NCI-H345 treated with DMSO at 0.1 percent for 48 hours (cell line): ENCODE measurements around the gene EXTL1.

ENCODE experiments used
- DNase-seq: peaks from one replicate; lab custom pipeline; 2025; ENCODE audit not compliant: unreplicated experiment; lab: John Stamatoyannopoulos, UW

Gene EXTL1

DNA sequence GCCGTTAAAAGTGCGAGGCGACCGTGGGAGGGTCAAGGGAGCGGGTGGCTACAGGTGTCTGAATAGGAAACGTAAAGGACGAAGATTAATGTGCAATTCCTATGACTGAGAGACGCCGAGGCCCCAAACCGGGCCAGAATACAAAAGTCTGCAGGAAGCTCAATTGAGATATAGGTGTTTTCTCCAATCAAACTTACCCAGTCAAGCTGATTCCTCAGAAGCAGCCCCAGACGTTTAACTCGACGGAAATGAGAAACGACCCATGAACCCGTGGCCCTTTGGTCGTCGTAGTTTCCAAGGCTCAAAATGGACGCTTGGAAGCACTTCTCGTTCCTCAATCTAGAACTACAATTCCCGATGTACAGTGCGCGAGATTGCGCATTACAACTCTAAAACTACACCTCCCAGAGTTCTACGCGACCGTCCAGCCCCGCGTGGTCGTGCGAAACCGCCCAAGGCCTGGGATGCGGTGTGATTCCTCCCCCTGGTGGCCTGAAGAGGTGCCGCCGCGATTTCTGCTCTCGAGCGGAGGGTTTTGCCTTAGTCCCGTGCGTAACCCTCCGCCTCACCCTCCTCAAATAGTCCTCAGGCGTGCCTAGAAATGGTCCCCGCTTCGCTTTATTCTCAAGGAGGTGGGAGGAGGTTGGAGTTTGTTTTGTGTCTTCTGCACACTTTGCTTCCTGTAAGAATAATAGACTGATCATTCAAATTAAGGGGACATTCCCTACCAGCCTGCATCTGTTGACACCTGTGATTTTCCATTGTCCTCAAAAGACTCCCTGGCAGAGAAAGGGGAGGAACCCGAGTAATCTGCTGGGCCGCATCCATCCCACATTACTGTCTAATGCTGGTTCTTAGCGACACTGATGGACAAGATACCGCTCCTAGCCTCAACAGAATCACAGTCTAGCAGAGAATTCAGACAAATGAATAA is 23.5 kb upstream of the EXTL1 start, which contains the start of gene PAFAH2:
PAFAH2 (minus strand) TSS at position 236 of the 934 bp plus-strand sequence. CDS start 7,247 bp downstream, outside the sequence.
- DNase-seq = peak; percentile 99

DNA sequence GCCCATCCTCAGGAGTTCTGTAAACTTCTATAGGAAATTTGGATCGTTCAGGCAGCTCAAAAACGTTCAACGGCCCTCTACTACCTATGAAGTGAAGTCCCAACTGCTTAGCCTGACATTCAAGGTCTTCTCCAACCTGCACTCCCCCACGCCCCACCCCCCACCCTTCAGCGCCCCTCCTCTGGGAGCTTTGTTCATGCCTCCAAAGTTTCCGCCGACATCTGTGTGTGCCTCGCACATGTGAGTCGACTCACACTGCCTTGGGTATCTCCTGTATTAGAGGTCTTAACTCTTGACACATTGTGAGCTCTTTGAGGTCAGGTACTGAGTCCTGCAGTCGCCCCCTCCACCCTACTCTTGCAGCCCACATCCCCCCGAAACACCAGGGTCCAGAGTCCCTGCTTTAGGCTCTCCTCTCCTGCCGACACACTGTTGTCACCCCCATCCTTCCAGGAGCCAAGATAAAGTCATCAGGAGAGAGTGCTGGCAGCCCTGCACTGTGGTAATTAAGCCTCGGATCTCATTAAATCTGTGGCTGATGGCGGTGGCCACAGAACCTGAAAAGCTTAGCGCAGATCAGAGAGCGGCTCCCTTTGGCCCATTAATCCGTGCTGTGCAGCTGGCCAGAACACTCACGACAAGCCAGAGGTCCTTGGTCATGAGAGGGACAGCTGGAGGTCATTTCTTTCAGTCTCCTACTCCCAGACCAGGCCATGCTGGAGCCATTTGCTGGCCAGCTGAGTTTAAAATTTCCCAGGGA is 22.4 kb upstream of the EXTL1 start:
- no peak for DNase-seq

DNA sequence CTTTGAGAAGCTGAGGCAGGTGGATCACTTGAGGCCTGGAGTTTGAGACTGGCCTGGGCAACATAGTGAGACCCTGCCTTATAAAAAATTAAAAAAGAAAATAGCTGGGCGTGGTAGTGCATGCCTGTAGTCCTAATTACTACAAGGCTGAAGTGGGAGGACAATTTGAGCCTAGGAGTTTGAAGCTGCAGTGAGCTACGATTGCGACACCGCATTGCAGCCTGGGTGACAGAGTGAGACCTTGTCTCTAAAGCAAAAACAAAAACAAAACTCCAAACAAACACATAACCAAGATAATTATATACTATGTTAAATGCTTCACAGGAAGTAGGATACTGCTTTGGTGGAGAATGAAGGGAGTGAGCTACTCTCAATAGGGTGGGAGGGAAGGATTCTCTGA is 18.3 kb upstream of the EXTL1 start:
- no peak for DNase-seq

DNA sequence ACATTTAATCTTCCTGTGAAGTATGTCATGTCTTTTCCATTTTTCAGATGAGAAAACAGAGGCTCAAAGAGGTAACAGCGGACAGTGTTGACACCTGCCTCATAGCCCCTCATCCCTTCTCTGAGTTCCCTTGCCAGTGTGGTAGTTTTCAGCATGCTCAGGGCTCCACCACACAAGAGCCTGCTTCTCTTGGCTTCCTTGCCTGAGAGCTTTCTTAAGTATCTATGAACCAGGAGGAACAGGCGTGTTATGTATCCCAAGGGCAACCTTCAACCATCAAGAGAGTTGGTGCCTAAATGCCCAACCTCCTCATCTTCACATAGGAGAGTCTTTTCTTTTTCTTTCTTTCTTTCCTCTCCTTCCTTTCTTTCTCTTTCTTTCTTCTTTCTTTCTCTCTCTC is 17.8 kb upstream of the EXTL1 start:
- DNase-seq = no peak

DNA sequence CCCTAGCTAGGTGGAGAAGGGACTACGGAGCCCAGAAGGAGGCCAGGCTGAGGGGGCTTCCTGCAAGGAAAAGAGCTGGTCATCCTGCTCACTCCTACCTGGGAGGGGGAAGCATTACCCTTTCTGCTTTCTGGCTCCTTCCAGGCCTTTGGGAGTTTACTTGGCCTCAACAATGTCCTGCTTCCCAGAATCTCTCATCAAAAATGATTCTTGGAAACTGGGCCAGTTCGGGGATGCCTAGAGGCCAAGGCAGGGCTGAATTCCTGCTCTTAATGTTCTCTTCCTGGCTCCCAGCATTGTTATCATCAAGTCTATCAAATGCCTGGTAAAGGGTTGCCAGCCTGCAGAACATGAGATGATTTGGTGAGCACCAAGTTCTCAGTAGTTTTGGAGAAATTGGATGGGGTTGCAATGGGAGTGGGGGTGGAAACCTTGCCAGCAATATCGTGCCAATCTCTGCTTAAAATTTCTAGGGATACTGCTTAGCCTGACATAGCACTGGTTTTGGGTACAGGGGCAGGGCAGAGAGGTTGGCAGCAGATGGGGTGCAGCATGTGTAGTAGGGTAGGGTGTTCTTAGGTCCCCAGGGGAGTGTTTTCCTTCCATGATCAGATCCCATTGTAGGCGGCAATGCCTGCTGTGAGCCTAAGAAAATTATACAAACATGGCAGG is 16.0 kb upstream of the EXTL1 start:
- no peak for DNase-seq

DNA sequence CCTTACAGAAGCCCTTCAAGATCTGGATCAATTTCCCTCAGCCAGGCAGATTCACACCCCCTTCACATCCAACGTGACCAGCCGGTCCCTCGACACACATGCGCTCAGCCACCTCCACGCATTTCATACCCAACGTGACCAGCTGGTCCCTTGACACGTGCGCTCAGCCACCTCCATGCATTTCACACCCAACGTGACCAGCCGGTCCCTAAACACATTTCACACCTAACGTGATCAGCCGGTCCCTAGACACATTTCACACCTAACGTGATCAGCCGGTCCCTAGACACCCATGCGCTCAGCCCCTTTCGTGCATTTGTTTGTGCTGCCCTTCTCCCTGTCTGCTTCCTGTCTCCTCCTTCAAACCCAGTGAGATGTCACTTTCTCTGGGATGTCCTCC is 14.9 kb upstream of the EXTL1 start:
- no peak for DNase-seq

DNA sequence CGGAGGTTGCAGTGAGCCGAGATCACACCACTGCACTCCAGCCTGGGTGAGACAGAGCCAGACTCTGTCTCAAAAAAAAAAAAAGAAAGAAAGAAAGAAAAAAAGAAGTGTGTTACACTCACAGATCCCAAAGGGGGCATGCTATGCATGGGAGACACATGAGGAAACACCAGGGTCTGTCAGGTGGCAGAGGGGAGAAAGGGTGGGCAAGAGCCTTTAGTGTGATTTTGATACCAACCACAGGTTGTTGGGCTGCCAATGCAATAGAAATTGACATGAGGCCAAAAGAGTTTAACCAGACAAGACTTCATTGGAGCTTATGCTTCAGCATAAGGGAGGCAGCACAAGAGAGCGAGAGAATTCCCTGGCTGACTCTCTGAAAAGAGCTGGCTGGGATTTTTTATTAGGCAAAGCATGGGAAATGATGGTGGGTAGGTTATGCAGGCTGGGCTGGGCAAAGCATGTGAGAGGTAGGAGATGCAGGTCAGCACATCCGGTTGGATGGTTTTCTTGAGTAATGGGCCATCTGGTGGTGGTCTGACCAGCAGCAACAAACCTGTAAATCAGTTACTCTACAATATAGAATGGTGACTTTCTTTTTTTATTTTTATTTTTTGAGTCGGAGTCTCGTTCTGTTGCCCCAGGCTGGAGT is 11.7 kb upstream of the EXTL1 start:
- DNase-seq = no peak

DNA sequence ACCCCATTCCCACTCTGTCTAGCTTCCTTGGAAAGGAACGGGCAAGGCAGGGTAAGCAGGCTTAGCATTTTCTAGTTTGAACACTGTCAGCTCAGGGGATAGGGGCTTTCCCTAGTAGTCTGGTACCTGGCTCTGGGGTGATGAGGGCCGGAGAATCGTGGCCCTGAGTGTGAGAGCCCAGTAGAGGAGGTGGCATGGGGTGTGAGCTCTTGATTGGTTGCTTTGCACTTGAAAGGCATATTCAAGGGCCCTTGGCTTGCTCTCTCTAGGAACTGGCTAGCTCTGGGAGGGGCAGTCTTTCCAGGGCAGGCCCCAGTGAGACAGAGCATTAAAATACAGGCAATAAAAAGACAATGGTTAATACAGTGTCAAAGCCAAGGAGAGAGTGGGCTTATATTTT is 10.8 kb upstream of the EXTL1 start:
- no peak for DNase-seq

DNA sequence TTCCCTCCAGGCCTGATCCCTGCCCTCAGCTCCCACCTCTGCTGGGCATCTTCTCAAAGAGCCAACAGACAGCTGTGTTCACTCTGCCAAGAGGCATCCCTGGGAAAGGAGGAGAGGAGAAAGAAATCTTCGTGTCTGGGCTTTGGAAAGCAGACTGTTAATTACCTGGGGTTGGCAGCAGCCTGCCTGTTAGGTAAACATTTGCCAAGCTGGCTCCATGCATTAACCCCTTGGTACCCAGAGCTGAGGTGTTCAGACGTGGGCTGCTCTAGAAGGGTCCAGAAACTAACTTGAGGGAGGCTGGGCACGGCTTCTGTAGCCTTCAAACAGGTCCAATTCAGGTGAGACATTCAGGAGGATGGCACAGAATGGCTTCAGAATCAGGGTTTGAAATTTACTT is 8.7 kb upstream of the EXTL1 start:
- no peak for DNase-seq

DNA sequence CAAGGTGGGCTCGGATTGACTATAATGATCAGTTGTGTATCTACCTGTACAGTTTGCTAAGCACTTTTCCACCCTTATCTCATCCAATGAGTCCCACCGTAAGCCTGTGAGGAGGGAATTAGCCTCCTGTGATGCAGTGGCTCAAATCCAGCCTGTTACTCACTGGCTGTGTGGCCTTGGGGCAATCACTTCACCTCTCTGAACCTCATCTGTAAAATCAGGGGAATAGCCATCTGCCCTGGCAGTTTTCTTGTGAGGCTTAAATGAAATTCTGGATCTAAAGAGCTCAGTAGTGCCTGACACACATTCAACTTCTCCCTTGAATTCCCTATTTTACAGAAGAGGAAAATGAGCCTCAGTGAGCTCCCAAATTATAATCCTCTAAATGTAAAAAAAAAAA is 7.4 kb upstream of the EXTL1 start:
- no peak for DNase-seq

DNA sequence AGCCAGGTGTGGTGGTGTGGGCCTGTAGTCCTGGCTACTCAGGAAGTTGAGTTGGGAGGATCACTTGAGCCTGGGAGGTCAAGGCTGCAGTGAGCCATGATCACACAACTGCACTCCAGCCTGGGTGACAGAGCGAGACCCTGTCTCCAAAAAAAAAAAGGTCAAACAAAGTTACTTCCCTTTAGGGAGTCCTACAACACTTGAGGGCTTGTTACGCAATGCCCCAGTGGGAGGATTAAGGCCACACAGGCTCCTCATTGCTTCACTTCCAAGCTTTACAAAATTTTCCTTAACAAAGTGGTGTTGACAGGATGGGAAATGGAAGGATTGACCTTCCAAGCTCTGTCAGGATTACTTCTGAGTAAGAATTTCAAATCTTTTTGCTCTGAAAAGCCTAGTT is 6.2 kb upstream of the EXTL1 start:
- DNase-seq = no peak

DNA sequence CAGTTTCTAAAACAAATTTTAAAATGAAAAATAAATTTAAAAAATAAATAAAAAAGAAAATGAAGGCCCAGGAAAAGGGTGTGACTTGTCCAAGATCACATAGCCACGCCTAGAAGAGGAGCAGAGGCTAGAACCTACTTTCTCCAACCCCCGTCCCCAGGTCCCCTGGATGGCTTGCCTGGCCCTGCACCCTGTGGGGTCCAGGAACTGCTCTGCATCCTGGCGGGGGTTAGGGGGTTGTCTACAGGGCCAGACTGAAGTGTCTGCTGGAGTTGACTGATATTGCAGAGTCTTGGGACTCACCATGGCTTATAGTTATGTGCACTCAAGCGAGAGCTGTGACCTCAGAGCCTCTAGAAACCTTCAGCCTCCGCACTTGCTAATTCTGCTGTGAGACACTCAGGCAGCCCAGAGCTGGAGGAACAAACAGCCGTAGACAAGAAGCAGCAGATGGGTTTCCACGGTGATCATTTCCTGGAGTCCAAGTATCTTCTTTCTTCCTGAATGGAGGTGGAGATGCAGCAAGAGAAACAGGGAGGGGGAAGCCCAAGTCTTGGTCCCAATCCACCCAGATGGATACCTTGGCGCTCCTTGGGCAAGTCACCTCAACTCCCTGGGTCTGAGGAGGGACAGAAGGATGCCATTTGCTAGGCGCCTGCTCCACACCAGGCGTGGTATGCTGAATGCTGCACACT is 5.2 kb upstream of the EXTL1 start:
- DNase-seq = no peak

DNA sequence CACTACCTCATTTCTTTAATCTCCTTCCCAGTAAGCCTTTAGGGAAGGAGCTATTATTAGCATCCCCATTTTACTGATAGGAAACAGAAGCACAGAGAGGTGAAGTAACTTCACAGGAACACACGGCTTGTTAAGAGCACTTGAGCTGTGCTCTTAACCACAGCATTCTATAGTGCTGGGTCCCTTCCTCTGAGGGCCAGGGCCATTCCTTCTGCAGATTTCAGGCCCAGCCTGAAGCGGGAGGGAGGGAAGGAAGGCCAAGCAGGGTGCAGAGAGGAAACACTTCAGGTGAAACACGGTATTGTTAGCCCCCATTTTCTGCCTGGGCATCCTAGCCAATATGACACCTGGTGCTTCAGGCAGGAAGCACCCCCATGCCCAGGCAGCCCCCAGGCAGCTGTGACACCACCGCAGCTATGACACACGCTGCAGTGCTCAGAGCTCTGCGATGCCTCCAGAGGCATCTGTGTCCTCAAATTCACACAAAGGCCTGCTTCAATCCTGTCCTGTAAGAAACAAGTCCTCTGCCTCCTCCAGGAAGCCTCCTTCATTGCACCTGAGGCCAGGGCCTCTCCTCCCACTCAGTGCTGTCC is 4.5 kb upstream of the EXTL1 start:
- no peak for DNase-seq

DNA sequence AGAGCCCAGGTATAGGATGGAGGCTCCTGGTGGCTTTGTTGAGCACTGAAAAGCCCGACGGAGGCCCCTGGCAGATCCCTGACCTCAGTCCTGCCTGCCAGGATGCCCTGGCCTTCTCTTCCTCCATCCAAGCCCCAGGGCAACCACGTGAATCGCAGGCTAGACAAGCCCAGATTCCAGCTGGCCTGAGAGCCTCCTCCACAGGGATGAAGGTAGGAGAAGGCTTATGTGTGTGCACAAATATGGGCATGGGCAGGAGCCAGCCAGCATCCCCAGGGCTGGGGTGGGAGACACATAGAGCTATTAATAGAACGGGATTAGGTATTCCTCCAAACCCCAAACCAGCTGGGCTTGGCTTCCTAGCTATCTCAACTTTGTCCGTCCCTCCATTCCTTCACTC is 4.0 kb upstream of the EXTL1 start:
- DNase-seq = no peak

DNA sequence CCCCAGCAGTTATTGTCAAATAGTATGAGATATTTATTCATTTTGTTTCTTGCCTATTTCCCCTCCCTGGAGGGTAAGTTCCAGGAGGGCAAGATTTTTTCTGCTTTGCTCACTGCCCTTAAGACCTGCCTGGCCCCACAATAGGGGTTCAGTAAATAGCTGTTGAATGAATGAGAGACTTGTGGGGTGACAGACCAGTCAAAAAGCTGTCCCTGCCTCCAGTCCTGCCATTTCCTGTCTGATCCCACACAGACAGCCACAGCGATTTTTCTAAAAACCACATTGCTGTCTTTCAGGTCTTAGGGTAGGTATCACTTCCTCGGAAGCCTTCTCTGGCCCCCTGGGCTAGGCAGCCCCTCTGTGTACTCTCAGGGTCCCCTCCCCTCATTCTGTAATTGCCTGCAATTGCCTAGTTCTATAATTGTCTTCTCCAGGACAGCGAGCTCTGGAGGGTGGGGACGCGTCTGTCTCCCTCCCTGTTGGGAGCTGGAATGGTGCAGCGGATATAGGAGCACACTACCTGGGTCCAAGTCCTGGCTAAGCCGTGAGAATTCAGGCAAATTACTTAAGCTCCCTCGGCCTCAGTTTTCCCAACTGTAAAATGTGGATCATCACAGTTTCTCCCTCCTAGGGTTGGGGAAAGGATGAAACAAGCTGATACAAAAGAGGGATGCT is 1.8 kb upstream of the EXTL1 start:
- no peak for DNase-seq

DNA sequence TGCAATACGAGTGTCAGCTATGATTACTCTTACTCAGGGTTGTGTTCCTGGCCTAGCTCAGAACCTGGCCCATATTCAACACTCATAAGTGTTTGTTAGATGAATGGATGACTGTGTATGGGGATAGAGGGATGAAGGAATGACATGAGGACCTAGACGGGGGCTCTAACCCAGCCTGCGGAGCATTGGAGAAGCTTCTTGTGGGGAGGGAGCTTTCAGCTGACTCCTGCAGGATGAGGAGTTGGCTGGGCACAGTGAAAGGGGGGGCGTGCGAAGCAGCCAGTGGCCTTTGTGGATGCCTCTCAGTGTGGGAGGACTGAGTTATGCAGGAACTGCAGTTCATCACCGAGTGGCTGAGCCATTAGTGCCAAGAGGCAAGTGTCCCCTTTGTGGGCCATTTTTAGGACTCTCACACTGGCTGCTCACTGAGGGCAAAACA is 1.2 kb upstream of the EXTL1 start:
- DNase-seq = no peak

DNA sequence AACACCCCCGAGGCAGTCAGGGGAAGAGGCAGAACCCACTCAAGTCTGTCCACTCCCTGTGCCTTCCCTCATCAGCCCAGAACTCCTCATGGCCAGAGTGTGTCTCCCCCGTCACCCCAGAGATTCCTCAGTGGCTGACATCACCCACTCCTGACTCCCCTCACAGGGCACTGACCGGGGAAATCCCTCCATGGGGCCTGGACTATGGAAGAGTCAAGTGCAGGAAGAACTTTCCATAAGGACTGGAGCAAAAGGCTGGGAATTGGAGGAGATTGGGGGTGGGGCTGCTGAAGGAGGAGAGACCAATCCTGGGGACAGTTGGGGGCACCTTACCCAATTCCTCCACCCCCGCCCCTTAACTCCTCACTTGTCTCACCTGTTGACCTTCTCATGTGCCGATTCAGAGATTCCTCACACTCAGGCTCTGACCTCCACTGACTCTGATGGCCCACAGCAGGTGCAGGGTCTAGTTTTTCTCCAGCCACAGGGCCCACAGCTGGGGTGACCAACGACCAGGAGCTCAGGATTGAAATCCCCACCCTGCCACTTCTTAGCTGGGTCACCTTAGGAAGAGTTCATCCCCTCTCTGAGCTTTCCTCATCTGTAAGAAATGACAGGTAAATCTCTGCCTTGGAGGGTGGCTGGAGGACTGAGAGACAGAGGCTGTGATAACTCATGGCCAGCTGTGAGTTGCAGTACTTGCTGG is 481 bp upstream of the EXTL1 start:
- no peak for DNase-seq

DNA sequence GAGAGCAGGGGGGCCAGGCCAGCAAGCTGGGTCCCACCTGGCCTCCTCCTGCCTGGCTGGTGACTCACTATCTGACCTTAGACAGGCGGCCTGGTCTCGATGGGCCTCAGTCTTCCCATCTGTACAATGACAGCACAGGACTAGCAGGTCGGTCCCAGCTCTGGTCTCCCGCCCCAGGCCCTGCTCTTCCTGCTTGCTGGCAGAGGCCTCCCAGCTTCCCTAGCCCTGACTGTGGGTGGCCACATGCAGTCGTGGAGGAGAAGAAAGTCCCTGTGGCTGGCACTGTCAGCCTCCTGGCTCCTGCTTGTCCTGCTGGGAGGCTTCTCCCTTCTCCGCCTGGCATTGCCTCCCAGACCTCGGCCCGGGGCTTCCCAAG is 817 bp downstream of the EXTL1 start:
- no peak for DNase-seq

DNA sequence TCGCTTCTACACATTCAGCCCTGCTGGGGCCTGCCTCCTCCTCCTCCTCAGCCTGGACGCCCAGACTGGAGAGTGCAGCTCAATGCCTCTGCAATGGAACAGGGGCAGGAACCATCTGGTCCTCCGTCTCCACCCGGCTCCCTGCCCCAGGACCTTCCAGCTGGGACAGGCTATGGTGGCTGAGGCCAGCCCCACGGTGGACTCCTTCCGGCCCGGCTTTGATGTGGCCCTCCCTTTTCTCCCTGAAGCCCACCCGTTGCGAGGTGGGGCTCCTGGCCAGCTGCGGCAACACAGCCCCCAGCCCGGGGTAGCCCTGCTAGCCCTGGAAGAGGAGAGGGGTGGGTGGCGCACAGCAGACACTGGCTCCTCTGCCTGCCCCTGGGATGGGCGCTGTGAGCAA is 1.4 kb downstream of the EXTL1 start:
- no peak for DNase-seq
